ENCODE results near the gene CD164L2.

The CD164L2 gene

DNA sequence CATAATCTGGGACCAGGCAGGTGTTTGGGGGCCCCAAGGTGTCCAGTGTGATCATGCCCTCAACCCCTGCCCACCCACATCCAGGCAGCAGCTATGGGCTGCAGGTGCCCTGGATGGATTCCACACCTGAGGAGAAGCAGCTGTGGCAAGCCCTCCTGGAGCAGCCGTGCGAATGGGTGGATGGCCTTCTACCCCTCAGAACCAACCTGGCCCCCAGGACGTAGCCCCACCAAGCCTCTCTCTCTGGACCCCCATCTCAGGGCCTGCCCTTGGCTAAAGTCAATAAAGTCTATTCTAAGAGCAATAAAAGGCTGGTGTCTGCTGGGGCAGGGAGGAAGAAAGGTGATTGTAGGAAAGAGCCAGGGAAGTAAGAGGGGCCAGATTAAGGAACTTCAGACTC, 29.5 kb downstream of the CD164L2 start:
- TF ChIP-seq, protein P1, sequence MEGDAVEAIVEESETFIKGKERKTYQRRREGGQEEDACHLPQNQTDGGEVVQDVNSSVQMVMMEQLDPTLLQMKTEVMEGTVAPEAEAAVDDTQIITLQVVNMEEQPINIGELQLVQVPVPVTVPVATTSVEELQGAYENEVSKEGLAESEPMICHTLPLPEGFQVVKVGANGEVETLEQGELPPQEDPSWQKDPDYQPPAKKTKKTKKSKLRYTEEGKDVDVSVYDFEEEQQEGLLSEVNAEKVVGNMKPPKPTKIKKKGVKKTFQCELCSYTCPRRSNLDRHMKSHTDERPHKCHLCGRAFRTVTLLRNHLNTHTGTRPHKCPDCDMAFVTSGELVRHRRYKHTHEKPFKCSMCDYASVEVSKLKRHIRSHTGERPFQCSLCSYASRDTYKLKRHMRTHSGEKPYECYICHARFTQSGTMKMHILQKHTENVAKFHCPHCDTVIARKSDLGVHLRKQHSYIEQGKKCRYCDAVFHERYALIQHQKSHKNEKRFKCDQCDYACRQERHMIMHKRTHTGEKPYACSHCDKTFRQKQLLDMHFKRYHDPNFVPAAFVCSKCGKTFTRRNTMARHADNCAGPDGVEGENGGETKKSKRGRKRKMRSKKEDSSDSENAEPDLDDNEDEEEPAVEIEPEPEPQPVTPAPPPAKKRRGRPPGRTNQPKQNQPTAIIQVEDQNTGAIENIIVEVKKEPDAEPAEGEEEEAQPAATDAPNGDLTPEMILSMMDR (IDR thresholded peaks at IDR 0.05; ENCODE audit: low read depth, low read length): no peak
- no peak for DNase-seq (ENCODE audit: extremely low read depth, low read depth)

GRCh38 chr1:27353166-27353565, 30.0 kb downstream of the CD164L2 start:
- DNase-seq (ENCODE audit: extremely low read depth, low read depth): no peak
- TF ChIP-seq, protein P1 (IDR thresholded peaks at IDR 0.05; ENCODE audit: low read depth, low read length): no peak

DNA sequence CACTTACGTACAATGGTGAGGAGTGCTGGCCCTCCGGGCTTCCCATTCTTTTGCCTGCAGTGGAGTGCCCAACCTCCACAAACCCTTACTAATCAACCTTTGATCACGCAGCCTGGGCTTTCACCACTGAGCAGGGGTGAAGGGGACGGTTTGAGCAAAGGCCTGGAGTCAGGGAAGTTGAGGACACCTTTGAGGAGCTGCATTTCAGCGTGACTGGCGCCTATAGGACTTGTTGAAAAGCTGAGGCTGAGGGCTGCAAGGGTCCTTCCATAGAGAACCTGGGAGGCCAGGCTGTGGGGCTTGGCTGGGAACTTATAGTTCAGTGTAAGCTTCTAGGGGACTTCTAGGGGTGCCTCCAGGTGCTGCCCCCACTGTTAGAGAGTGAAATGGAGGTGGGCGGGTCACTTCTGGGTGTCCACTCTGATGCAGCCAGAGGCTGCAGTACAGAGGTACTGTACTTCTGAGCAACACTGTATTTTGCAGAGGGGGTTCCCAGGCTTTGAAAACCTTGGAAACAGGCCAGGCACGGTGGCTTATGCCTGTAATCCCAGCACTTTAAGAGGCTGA, 31.5 kb downstream of the CD164L2 start:
- TF ChIP-seq, protein P1 (IDR thresholded peaks at IDR 0.05; ENCODE audit: low read depth, low read length): no peak

GRCh38 chr1:27350663-27351540, 32.2 kb downstream of the CD164L2 start:
- TF ChIP-seq, protein P1 (IDR thresholded peaks at IDR 0.05; ENCODE audit: low read depth, low read length): no peak; the same call in 1 of the 2 replicates
- no peak for DNase-seq (ENCODE audit: extremely low read depth, low read depth)

More for the DNA sequence above, 31.5 kb downstream of the CD164L2 start:
- no peak for DNase-seq (ENCODE audit: extremely low read depth, low read depth)

DNA sequence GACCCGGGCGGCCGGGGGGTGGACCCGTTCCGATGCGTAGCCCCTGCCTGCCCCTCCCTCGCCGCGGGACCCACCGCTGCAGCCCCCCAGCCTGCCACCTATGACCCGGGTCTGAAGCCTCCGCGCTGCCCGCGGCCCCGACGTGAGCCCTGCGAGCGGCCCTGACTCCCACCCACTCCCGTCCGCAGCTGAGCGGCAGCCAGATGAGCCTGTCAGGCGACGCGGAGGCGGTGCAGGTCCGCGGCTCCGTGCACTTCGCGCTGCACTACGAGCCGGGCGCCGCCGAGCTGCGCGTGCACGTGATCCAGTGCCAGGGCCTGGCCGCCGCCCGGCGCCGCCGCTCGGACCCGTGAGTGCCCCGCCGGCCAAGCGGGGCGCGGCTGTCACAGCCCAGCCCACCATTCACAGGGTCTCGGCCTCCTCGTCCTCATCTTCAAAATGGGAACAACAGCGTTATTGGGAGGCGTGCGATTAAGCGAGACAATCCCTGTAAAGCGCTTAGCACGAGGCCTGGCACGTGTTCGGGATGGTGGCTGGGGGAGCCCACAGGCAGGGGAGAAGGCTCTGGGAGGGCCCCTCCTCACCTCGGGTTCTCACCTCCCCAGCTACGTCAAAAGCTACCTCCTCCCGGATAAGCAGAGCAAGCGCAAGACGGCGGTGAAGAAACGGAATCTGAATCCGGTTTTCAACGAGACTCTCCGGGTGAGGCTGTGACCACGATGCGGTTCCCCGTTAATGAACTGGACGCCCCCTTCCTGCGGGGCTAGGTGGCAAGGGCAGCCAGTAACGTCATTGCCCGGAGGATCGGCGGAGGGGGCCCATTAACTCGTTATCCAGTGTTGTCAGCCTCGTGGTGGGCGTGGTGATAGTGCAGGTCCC, 33.1 kb downstream of the CD164L2 start:
- TF ChIP-seq, protein P1 (IDR thresholded peaks at IDR 0.05; ENCODE audit: low read depth, low read length): no peak
- no peak for DNase-seq (ENCODE audit: extremely low read depth, low read depth)

GRCh38 chr1:27348861-27349783, 34.0 kb downstream of the CD164L2 start:
- no peak for DNase-seq (ENCODE audit: extremely low read depth, low read depth)

More at GRCh38 chr1:27348861-27349783, 34.0 kb downstream of the CD164L2 start:
- TF ChIP-seq, protein P1 (IDR thresholded peaks at IDR 0.05; ENCODE audit: low read depth, low read length): no peak
